Measurements from ENCODE around the gene MXI1.

MXI1 gene

DNA sequence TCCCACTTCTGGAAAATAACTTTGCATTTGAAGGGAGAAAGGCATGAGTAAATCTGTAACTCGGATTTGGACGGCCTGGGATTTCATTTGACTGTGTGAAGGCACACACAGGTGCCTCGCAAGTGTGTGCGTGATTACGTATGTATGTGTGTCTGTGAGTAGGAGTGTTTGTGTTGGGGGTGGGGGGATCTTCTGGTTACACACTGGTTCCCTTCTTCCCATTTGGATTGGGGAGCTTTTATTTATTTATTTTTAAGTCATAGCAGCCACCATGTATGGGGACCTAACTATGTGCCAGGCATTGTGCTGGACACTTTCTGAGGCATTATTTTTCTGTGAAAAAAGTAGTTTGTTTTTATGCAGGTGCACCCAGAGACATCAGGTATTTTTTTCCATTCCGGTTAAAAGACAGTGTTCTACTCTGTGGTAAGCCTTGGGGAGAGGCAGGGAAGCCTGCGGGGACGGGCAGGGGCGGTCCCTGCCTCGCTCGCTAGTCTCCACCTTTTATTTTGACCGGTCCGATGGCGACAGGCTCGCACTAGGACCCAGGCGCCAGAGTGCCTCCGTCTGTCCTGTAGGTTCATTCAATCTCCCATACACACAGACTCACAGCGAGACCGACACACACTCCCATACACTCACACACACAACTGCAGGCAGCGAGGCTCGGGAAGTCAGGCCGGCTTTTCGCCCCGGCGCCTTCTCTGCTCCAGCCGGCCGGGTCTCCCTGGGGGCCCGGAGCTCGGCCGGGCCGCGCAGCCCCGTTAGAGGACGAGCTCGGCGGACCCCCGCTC, at the start of gene MXI1:
MXI1 (plus strand) TSS at position 595 of the 794 bp plus-strand sequence. CDS start 204 bp downstream, outside the sequence.
- peak; percentile 15 for DNase-seq

GRCh38 chr10:110158051-110159005, 49.1 kb upstream of the MXI1 start:
- no peak for DNase-seq

- no peak for DNase-seq
Measured at GRCh38 chr10:110160081-110160480, 47.3 kb upstream of the MXI1 start.

DNA sequence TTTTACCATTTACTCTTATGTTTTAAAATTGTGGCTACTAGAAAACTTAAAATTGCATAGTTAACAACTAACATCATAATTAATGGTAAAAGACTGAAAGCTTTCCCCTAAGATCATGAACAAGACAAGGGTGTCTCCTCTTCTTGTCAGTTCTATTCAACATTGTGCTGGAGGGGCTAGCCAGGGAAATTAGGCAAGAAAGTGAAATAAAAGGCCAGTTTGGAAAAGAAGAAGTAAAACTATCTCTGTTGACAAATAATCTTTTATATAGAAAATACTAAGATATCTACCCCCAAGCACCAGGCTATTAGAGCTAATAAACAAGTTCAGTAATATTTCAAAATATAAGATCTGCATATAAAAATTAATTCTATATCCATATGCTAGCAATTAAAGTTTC, 46.9 kb upstream of the MXI1 start:
- no peak for DNase-seq

GRCh38 chr10:110162741-110163145, 44.7 kb upstream of the MXI1 start:
- DNase-seq = no peak

- DNase-seq = no peak
Measured at GRCh38 chr10:110163192-110163773, 44.1 kb upstream of the MXI1 start.

- DNase-seq = no peak
Measured at GRCh38 chr10:110163841-110164240, 43.6 kb upstream of the MXI1 start.

DNA sequence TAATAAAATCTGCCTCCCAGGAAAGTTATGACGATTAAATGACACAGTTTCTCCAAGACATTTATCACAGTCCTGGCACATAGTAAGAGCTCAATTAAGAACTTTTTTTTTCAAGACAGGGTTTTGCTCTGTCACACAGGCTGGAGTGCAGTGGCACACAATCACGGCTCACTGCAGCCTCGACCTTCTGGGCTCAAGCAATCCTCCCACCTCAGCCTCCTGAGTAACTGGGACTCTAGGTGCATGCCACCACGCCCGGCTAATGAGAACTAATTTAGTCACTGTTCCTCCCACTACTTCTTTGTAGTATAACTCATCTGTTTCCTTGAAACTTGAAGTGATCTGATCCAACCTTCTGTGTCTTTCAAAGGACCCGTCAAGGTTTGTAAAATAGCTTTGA, 42.2 kb upstream of the MXI1 start:
- DNase-seq = no peak

DNA sequence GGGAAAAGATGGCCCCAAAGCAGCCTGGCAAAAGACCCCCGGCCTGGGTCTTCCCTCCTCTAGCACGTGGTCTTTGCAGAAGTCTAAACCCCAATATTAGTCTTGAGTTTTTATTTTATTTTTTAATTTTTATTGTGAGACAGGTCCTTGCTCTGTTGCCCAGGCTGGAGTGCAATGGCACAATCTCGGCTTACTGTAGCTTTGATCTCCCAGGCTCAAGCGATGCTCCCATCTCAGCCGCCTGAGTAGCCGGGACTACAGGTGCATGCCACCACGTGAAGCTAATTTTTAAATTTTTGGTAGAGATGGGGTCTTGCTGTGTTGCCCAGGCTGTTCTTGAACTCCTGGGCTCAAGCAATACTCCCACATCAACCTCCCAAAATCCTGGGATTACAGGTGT, 40.3 kb upstream of the MXI1 start:
- DNase-seq = no peak

DNA sequence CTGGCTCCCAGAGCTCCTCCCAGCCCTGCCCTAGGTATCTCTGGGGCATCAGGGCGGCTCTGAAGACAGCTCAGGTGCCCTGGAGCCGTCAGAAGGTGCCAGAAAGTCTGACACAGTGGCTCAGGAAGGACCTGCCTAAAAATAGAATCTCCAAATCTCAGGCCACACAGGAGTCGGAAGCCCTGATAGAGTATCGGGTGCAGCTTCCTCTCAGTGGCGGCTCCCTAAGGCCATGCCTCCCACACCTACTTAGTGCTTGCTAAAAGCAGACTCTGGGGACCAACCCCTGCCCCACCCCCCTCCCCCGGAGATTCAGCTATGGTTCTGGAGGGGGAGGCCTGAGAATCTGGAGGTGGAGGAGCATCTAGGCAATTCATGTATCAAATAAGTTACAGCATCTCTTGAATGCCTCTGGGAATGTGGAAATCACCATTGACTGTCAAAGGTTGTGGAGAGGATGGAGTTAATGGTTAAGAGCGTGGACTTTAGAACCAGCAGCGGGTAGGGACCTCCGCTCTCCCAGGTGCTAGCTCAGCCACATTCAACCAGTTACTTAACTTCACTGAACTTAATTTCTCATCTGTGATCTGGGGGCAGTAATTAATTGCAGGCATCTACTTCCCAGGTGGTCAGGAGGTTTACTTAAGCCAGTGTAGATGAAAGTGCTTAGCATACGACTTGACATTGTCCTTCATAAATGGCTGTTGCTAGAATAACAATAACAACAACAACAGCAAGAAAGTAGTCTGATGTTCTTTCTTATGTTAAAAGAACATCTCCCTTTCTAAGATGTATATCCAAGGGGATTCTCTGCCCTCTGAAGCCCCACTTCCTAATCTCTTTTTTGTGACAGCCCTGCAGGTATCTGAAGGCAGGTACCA, 38.6 kb upstream of the MXI1 start:
- DNase-seq = no peak

DNA sequence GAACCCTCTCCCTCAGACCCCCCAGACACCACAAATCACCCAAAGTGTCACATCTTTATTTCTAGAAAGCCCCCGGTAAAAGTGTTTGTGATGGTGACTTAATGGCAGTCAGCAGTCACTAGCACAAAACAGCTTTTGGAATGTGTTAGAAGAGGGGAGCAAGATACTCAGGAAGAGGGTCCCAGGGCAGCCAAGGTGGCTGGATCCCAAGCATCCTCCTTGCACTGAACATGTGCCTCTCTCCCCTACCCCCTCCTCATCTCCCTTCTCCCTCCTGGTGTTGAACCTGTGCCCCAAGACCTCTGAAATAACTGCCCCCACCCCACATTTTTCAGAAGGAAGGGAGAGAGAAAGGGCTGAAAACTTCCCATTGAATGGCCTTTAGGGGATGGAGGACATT, 37.8 kb upstream of the MXI1 start:
- DNase-seq = no peak

DNA sequence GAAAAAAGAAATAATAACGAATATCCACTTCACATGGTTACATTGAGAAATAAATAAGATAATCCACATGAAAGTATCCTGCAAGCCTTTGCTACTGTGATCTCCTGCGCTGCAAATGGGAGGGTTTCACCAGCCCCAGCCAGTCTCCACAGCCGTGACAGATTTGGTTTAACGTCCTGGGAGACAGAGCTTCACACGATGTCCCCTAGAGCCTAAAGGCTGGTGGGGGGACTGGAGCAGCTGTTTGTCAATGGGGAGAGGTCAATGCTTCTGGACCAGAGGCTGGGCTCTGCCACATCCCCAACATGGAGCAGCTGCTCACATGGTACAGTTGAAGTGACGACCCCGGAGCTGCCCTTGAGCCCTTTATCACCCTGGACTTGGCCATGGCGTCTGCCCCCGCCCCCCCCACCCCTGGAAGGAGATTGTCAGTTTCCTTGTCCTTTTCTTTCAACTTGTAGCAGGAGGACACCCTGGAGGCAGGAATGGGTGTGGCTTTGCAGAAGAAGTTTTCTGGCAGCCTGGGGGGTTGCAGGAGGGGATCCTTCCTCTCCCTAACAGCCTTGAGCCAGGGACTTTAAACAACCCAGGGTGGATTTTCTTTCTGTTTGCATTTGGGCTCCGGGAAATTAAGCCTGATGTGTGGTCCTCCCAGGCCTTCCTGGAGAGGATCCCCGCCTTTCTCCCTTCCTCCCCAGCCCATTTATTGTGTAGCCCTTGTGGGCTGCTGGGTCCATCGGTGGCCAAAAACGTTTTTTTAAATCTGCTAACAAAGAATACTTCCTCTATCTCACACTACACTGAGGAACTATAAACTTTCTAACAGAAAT, 37.0 kb upstream of the MXI1 start:
- no peak for DNase-seq

DNA sequence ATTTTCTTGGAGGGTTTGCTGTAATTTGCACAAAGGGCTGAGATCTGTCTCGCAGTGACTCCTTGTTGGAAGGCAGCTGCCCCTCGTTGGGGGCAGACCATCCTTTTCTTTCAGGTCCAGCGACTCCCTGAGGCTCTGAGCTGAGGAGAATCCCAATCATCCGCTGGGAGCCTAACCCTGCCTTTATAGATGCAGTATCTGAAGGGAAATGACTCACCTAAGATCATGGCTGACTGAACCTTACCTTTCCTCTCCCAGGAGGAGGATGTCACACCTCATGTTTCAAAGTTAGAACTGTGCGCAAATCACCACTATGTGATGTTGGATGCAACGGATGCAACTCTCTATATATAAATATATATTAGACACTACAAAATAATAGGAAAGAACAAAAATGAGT, 36.4 kb upstream of the MXI1 start:
- DNase-seq = no peak

DNA sequence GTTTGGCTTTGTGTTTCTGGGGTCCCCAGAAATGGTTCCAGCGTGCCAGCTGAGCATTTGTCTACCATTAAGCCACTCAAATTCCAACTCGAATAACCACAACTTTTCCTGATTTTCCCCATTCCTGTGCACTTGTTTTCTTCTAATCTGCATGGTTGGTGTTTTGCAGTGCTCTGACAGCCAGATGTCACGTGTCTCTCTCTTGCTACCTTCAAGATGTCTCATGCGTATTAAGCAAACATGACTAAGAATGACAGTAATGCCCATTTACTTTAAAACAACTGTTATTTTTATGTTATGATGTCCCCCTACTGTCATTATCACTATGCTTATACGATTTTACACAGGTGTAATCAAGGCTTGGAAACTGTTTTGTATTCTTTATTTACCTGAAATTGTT, 35.2 kb upstream of the MXI1 start:
- DNase-seq = no peak

- DNase-seq = no peak
Measured at GRCh38 chr10:110174201-110174600, 33.2 kb upstream of the MXI1 start.

DNA sequence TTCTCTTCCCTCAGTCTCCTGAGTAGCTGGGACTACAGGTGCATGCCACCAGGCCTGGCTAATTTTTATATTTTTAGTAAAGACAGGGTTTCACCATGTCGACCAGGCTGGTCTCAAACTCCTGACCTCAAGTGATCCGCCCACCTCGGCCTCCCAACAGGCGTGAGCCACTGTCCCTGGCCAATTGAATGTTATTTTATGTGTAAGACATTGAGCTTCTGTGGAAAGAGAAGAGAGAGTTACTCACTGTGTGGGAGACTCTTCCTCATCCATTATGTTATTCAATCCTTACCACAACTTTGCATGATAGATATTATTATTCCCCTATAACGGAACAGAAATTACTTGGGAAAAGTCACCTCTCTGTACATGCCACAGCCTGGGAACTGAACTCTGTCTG, 32.6 kb upstream of the MXI1 start:
- DNase-seq = no peak

DNA sequence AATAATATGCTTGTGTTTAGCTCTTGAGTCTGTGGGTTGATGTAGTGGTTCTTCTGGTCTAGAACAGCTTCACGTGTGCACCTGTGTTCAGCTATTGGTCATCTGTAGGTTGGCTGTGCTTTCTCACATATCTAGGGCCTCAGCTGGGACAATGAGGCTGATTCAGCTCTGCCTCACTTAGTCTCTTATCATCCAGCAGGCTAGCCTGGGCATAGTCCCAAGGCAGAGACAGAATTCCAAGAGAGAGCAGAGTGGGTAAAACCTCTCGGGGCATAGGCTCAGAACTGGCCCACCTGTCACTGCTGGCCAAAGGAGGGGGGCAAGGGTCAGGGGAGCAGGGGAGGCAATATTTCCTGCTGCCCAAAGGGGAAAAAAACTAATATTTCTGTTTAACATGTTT, 32.0 kb upstream of the MXI1 start:
- no peak for DNase-seq

DNA sequence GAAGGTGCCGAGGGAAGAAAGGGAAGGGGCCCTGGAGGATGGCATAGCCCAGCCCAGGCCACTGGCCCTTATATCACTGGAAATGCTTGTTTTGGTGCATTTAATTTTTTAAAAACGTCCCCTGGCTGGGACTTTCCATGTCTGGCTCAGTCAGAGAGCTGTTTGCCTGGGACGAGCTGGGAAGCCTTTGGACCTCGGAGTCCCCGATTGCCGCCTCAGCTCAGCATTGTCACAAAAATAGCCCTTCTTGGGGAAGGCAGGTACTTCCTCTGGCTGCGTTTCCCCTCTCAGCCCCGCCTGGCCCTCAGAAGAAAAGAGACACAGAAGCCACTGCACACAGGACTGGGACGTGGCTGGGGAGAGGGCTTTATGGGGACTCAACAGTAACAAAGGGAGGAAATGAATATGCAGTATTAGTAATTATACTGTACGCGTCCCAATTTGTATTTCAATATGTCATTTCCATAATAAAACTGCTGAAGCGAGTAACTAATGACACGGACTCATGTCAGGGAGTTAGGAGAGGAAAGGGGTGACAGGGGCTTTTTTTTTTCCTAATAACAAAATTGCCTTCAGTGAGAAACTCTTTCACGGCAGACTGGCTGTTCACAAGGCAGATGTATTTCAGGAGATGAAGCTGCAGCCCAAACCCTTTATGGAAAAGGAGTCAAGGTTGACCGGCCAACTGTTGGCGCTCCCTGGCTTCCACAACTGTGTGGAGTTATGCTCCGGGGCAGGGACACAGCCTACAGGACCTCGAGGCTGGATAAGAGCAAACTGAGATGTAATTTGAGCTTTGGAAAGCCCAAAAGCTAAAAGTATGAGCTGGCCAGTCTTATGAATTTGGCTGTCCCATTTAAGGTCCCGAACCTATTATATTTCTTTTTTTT, 31.0 kb upstream of the MXI1 start:
- no peak for DNase-seq

- no peak for DNase-seq
Measured at GRCh38 chr10:110179220-110179619, 28.2 kb upstream of the MXI1 start.

DNA sequence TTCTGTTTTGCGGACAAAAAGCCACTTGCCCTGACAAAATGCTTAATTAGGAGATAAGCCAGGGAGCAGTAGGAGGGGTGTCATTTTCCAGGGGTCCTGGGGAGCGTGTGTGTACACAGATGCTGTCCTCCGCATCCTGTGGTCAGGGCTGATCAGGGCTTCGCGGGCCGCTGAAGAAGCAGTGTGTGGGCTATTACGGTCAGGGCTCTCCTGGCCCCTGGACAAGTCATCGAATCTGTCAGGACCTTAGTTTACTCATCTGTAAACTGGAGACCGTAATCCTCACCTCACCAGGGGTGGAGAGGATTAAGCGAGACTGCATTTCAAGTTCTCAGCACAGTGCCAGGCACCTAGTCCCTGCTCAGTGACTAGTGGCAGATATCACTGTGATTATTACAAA, 26.0 kb upstream of the MXI1 start:
- no peak for DNase-seq

DNA sequence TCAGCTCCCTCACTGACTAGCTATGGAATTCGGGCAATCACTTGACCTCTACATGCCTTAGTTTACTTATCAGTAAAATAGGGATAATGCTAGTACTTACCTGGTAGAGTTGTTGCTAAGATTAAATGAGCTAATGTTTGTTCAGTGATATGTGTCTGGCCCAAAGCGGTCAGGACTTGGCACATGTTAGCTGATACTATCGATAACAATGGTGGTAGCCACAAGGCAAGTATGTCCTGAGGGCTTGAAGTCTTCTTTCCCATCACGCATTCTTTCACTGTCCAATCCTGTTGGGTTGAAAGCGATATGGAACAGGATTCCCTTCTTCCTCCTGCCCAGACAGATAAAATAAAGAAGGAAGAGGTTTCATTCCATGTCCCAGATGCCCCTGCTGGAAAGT, 25.5 kb upstream of the MXI1 start:
- DNase-seq = no peak
